Glutamatergic neuron (in vitro differentiated cells): ENCODE data around the gene INTS11. TPM values are rescaled to one million over a fixed set of nuclear protein-coding genes. Genes with fewer than 3 reads are reported as not detected.

Experiments
- DNase-seq: peaks from one replicate; pipeline ENCODE4 v3.0.0; 2022
- H3K27ac Mint-ChIP-seq: one replicate; pipeline ENCODE4 v1.8.0; 2020; ENCODE audit warnings: mild to moderate bottlenecking, mixed read lengths, inconsistent platforms; ENCODE audit not compliant: unreplicated experiment
- H3K27me3 Mint-ChIP-seq: one replicate; pipeline ENCODE4 v1.8.0; 2020; ENCODE audit warnings: mild to moderate bottlenecking, moderate library complexity, mixed read lengths, inconsistent platforms; ENCODE audit not compliant: unreplicated experiment
- H3K36me3 Mint-ChIP-seq: one replicate; pipeline ENCODE4 v1.8.0; 2020; ENCODE audit warnings: mild to moderate bottlenecking, mixed read lengths, inconsistent platforms; ENCODE audit not compliant: unreplicated experiment
- H3K4me1 Mint-ChIP-seq: one replicate; pipeline ENCODE4 v1.8.0; 2020; ENCODE audit warnings: mild to moderate bottlenecking, low read depth, mixed read lengths, inconsistent platforms; ENCODE audit not compliant: unreplicated experiment
- H3K4me3 Mint-ChIP-seq: one replicate; pipeline ENCODE4 v1.8.0; 2020; ENCODE audit warnings: mild to moderate bottlenecking, mixed read lengths, inconsistent platforms; ENCODE audit not compliant: unreplicated experiment
- H3K9me3 Mint-ChIP-seq: one replicate; pipeline ENCODE4 v1.8.0; 2020; ENCODE audit warnings: mild to moderate bottlenecking, moderate library complexity, mixed read lengths, inconsistent platforms; ENCODE audit not compliant: unreplicated experiment
- total RNA-seq: library from RNA; stranded (reverse); fragmentation: NEBNext Ultra II Directional; extraction: Animal tissue kit (Norgen Biotek cat#: 25700); gene quantifications from one replicate; pipeline ENCODE4 v1.2.1, GENCODE V29; 2021; ENCODE audit not compliant: unreplicated experiment
- TF ChIP-seq, protein P1 (sequence below): fragments of 200-600 bp; sonication (generic); IDR thresholded peaks from one replicate; pipeline ENCODE4 v1.5.0; 2021; ENCODE audit not compliant: partially characterized antibody, unreplicated experiment

The INTS11 gene
- total RNA-seq, 1 donor from 2014 or later: 147 TPM

DNA sequence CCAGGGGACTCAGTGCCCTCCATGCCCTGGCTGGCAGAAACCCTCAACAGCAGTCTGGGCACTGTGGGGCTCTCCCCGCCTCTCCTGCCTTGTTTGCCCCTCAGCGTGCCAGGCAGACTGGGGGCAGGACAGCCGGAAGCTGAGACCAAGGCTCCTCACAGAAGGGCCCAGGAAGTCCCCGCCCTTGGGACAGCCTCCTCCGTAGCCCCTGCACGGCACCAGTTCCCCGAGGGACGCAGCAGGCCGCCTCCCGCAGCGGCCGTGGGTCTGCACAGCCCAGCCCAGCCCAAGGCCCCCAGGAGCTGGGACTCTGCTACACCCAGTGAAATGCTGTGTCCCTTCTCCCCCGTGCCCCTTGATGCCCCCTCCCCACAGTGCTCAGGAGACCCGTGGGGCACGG lies 3.8 kb upstream of the INTS11 start:
- H3K27ac Mint-ChIP-seq: no peak overlapping the region
- H3K9me3 Mint-ChIP-seq: peaks cover 18% of the 10 kb centered on the region
- TF ChIP-seq, protein P1, sequence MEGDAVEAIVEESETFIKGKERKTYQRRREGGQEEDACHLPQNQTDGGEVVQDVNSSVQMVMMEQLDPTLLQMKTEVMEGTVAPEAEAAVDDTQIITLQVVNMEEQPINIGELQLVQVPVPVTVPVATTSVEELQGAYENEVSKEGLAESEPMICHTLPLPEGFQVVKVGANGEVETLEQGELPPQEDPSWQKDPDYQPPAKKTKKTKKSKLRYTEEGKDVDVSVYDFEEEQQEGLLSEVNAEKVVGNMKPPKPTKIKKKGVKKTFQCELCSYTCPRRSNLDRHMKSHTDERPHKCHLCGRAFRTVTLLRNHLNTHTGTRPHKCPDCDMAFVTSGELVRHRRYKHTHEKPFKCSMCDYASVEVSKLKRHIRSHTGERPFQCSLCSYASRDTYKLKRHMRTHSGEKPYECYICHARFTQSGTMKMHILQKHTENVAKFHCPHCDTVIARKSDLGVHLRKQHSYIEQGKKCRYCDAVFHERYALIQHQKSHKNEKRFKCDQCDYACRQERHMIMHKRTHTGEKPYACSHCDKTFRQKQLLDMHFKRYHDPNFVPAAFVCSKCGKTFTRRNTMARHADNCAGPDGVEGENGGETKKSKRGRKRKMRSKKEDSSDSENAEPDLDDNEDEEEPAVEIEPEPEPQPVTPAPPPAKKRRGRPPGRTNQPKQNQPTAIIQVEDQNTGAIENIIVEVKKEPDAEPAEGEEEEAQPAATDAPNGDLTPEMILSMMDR: no peak
- no peaks in the 10 kb centered on the region for H3K36me3 Mint-ChIP-seq
- H3K4me3 Mint-ChIP-seq: no peak overlapping the region
- H3K4me1 Mint-ChIP-seq: peaks cover 9% of the 10 kb centered on the region
- peaks cover 13% of the 10 kb centered on the region for H3K27me3 Mint-ChIP-seq
- DNase-seq: no peak

DNA sequence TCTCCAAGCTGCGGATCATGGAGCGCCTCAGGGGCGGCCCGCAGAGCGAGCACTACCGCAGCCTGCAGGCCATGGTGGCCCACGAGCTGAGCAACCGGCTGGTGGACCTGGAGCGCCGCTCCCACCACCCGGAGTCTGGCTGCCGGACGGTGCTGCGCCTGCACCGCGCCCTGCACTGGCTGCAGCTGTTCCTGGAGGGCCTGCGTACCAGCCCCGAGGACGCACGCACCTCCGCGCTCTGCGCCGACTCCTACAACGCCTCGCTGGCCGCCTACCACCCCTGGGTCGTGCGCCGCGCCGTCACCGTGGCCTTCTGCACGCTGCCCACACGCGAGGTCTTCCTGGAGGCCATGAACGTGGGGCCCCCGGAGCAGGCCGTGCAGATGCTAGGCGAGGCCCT lies 2.8 kb upstream of the INTS11 start:
- Mint-ChIP-seq H3K4me1 (peaks cover 12% of the 10 kb centered on the region), H3K36me3 (no peaks in the 10 kb centered on the region), H3K27ac (no peak overlapping the region), H3K27me3 (peaks cover 12% of the 10 kb centered on the region), H3K4me3 (no peak overlapping the region), H3K9me3 (peaks cover 18% of the 10 kb centered on the region)
- TF ChIP-seq, protein P1: no peak
- no peak for DNase-seq

DNA sequence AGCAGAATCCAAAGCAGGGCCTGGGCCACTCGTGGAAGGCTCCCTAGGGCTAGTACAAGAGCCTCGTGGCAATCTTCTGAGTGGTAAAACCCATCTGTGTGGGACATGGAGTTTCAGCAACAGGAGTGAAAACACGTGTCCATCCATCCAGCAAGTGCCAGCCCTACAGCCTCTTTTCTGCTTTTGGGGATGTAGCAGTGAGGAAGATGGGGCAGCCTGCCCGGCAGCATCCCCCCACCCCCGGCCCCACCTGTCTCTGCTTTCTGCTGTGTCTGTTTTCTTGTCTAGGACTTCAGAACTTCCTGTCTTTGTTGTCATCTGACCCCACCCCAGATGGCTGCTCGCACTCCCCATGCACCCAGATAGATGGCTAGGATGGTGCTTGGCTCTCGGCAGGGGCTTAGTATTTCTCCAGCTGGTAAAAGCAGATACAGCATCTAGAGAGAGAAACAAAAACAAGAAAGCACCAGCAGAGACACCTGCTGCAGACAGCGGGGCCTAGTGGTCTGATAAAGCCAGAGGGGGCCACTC lies 1.7 kb upstream of the INTS11 start:
- Mint-ChIP-seq H3K9me3 (peaks cover 15% of the 10 kb centered on the region), H3K4me3 (peak overlapping the region; percentile 15), H3K27me3 (peaks cover 12% of the 10 kb centered on the region), H3K27ac (no peak overlapping the region), H3K36me3 (no peaks in the 10 kb centered on the region), H3K4me1 (peaks cover 12% of the 10 kb centered on the region)
- TF ChIP-seq, protein P1: no peak
- DNase-seq: no peak

DNA sequence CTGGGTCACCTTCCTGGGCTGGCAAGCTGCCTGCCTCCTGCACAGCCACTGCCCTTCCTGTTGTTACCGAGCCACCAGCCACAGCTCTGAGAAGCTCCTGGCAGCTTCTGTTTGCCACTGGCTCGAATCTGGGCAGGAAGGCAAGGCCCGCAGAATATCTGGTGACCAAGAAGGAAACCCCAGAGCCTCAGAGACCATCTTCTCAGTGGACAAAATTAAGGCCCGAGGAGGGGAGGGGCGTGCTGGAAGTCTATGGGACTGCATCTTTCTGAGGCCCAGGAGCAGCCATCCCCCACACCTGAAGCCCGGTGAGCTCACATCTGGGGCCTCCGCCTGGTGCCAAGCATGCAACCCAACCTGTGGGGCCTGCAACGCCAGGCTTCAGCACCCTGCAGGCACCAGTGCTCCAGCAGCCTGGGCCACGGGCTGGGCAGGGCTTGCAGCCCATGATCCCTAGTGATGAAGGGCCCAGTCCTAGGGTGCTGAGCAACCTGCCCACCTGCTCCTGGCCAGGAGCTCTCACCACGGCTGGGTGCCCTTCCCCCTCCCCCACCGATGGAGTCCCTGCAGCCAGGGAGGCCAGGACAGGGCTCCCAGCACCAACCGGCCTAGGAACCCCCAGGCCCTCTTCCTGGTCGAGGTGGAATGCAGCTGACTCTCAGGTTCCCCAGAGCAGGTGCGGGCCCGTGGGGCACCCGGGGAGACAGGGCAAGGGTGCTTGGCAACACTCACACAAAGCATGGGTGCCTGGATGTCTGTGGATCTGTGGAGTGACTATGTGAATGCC lies 1.0 kb upstream of the INTS11 start:
- H3K27ac Mint-ChIP-seq: no peak overlapping the region
- no peak for DNase-seq
- peaks cover 12% of the 10 kb centered on the region for H3K4me1 Mint-ChIP-seq
- H3K36me3 Mint-ChIP-seq: no peaks in the 10 kb centered on the region
- H3K4me3 Mint-ChIP-seq: peak overlapping the region; percentile 69
- peaks cover 13% of the 10 kb centered on the region for H3K9me3 Mint-ChIP-seq
- peaks cover 11% of the 10 kb centered on the region for H3K27me3 Mint-ChIP-seq
- TF ChIP-seq, protein P1: no peak

DNA sequence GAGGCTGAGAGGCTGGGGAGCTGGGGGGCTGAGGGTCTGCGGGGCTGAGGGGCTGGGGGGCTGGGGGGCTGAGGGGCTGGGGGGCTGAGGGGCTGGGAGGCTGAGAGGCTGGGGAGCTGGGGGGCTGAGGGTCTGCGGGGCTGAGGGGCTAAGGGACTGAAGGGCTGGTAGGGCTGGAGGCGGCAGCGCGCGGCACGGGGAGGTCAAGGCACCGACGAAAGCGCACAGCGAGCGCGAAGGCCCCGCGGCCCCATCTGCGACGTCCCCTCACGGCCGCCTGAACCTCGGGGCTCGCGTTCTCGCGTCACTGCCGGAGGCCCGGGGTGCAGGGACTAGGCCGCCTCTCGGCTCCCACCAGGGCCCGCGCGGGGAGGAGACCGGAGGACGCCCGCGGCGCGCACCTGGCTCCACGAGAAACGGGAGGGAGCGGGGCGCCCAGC lies 356 bp downstream of the INTS11 start:
- no peak overlapping the region for H3K27ac Mint-ChIP-seq
- peaks cover 6% of the 10 kb centered on the region for H3K27me3 Mint-ChIP-seq
- peaks cover 8% of the 10 kb centered on the region for H3K4me1 Mint-ChIP-seq
- peaks cover 6% of the 10 kb centered on the region for H3K9me3 Mint-ChIP-seq
- DNase-seq: no peak
- H3K4me3 Mint-ChIP-seq: peak overlapping the region; percentile 61
- TF ChIP-seq, protein P1: no peak
- no peaks in the 10 kb centered on the region for H3K36me3 Mint-ChIP-seq
